GM23248 (cell line): ENCODE results near the gene SPAG4.

ENCODE experiments used
- EZH2 ChIP-seq: fragments of 200-600 bp; sonication (generic); IDR thresholded peaks from 2 replicates; pipeline ENCODE4 v1.6.1; 2018; ENCODE audit warnings: antibody characterized with exemption, mild to moderate bottlenecking; ENCODE audit not compliant: insufficient read depth, poor library complexity, severe bottlenecking
- EZH2phosphoT487 ChIP-seq: fragments of 200-600 bp; sonication (generic); IDR thresholded peaks from 2 replicates; pipeline ENCODE4 v1.6.1; 2018; ENCODE audit warnings: antibody characterized with exemption, moderate library complexity, mild to moderate bottlenecking, low read depth; ENCODE audit not compliant: insufficient read depth

DNA sequence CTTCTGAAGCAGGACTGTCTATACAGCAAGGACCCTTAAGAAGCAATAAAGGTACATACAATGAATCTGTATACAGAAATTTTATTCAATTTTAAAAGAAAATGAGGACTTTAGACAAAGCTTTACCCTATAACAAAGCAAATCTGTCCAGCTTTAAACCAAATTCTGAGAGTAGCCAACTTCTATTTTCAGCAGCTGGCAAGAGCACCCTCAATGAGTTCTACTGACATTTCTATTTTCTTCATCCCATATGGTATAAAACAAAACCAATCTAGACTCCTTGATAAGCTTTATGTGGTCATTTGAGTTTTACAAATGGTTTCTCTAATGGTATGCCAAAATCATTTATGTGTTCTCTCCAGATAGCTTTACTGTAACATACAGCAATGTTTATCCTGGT lies 36.3 kb downstream of the SPAG4 start:
- no peak for TF ChIP-seq EZH2phosphoT487
- TF ChIP-seq EZH2 = no peak
